Hepatocyte (in vitro differentiated cells): ENCODE measurements around the gene MXI1.

ENCODE experiments used
- CTCF ChIP-seq: fragments of 200-600 bp; sonication (generic); IDR thresholded peaks from 2 replicates; pipeline ENCODE4 v1.5.1; 2016; ENCODE audit warnings: antibody characterized with exemption, mild to moderate bottlenecking; ENCODE audit not compliant: poor library complexity
- EZH2 ChIP-seq: fragments of 200-600 bp; sonication (generic); IDR thresholded peaks from 2 replicates; pipeline ENCODE4 v1.6.1; 2016; ENCODE audit warnings: antibody characterized with exemption, mild to moderate bottlenecking, borderline replicate concordance
- EZH2phosphoT487 ChIP-seq: fragments of 200-600 bp; sonication (generic); IDR thresholded peaks from one replicate; pipeline ENCODE4 v1.6.1; 2018; ENCODE audit warnings: antibody characterized with exemption, mild to moderate bottlenecking, low read depth, moderate library complexity; ENCODE audit not compliant: unreplicated experiment, severe bottlenecking

GRCh38 chr10:110336111-110336721 lies 128.8 kb downstream of the MXI1 start:
- TF ChIP-seq CTCF (no peak), EZH2 (no peak), EZH2phosphoT487 (no peak)
